ENCODE results near the gene CCR2.

The CCR2 gene

GRCh38 chr3:46407970-46408369 is 54.1 kb downstream of the CCR2 start:
- no peak for TF ChIP-seq REST (IDR thresholded peaks at IDR 0.05; ENCODE audit: low read depth)
- TF ChIP-seq NFIC (IDR thresholded peaks at IDR 0.05), result no peak
- no peak for TF ChIP-seq EGR1 (IDR thresholded peaks at IDR 0.05)
- no peak for TF ChIP-seq CREB1 (IDR thresholded peaks at IDR 0.05; ENCODE audit: low read depth)
- no peak for TF ChIP-seq TCF12 (IDR thresholded peaks at IDR 0.05; ENCODE audit: low read depth)
- no peak for TF ChIP-seq YY1 (IDR thresholded peaks at IDR 0.05; ENCODE audit: low read depth)

- no peak for TF ChIP-seq CREB1 (IDR thresholded peaks at IDR 0.05; ENCODE audit: low read depth)
Measured at GRCh38 chr3:46408853-46409252, 54.9 kb downstream of the CCR2 start.

GRCh38 chr3:46409739-46410489 is 56.0 kb downstream of the CCR2 start:
- TF ChIP-seq USF1 (IDR thresholded peaks at IDR 0.05), result no peak
- TF ChIP-seq RAD21 (IDR thresholded peaks at IDR 0.05; ENCODE audit: low read depth), result no peak
- TF ChIP-seq ZBTB7A (IDR thresholded peaks at IDR 0.05; ENCODE audit: low read depth), result no peak
- no peak for TF ChIP-seq TAF1 (IDR thresholded peaks at IDR 0.05; ENCODE audit: low read depth)
- no peak for TF ChIP-seq CREB1 (IDR thresholded peaks at IDR 0.05; ENCODE audit: low read depth)
- no peak for TF ChIP-seq NFIC (IDR thresholded peaks at IDR 0.05)
- TF ChIP-seq MAX (IDR thresholded peaks at IDR 0.05), result no peak
- TF ChIP-seq TEAD4 (IDR thresholded peaks at IDR 0.05), result no peak
- TF ChIP-seq EP300 (IDR thresholded peaks at IDR 0.05; ENCODE audit: borderline replicate concordance), result no peak
- TF ChIP-seq EGR1 (IDR thresholded peaks at IDR 0.05), result no peak
- no peak for TF ChIP-seq REST (IDR thresholded peaks at IDR 0.05; ENCODE audit: low read depth)
- TF ChIP-seq TCF12 (IDR thresholded peaks at IDR 0.05; ENCODE audit: low read depth), result no peak
- TF ChIP-seq YY1 (IDR thresholded peaks at IDR 0.05; ENCODE audit: low read depth), result no peak
- no peak for TF ChIP-seq CEBPB (IDR thresholded peaks at IDR 0.05)
- TF ChIP-seq FOXM1 (IDR thresholded peaks at IDR 0.05; ENCODE audit: borderline replicate concordance, low read depth), result no peak

Measured in Ishikawa (cell line).